SK-N-SH treated with all-trans-retinoic acid at 6 μM for 48 hours (cell line): ENCODE results near the gene ADIPOR2.

Experiments
- ATAC-seq: fragments of 200-7000 bp; cut with Tn5 transposase; 3 replicates; pipeline ENCODE4 v1.9.1; 2020; ENCODE audit warnings: mild to moderate bottlenecking, moderate library complexity
- ARNTL ChIP-seq: fragments of 450-650 bp; formaldehyde crosslinking; IDR thresholded peaks from 2 replicates; pipeline ENCODE4 v1.5.0; 2020; ENCODE audit warnings: low read depth, mild to moderate bottlenecking, moderate library complexity, borderline replicate concordance
- BACH2 ChIP-seq: fragments of 250-450 bp; sonication (Bioruptor Pico); IDR thresholded peaks from 2 replicates; pipeline ENCODE4 v1.9.0; 2021; ENCODE audit warnings: mild to moderate bottlenecking, borderline replicate concordance
- CSDC2 ChIP-seq: fragments of 250-450 bp; sonication (Bioruptor Pico); IDR thresholded peaks from 2 replicates; pipeline ENCODE4 v1.5.0; 2020; ENCODE audit warnings: mild to moderate bottlenecking, moderate library complexity
- GLIS3 ChIP-seq: fragments of 250-450 bp; sonication (Bioruptor Pico); IDR thresholded peaks from 2 replicates; pipeline ENCODE4 v1.5.0; 2020; ENCODE audit warnings: mild to moderate bottlenecking, moderate library complexity
- ISL1 ChIP-seq: fragments of 250-450 bp; sonication (Bioruptor Pico); IDR thresholded peaks from 2 replicates; pipeline ENCODE4 v2.1.2; 2022; ENCODE audit warnings: mild to moderate bottlenecking, moderate library complexity
- OSR1 ChIP-seq: fragments of 250-450 bp; sonication (Bioruptor Pico); IDR thresholded peaks from 2 replicates; pipeline ENCODE4 v1.8.0; 2022; ENCODE audit warnings: moderate library complexity, mild to moderate bottlenecking, inconsistent platforms
- PPARA ChIP-seq: fragments of 250-450 bp; sonication (Bioruptor Pico); IDR thresholded peaks from 2 replicates; pipeline ENCODE4 v1.5.0; 2020; ENCODE audit warnings: mild to moderate bottlenecking, borderline replicate concordance
- RARB ChIP-seq: fragments of 250-450 bp; sonication (Bioruptor Pico); IDR thresholded peaks from 2 replicates; pipeline ENCODE4 v1.8.0; 2021; ENCODE audit warnings: mild to moderate bottlenecking, moderate library complexity
- SNAI2 ChIP-seq: fragments of 250-450 bp; sonication (Bioruptor Pico); IDR thresholded peaks from 2 replicates; pipeline ENCODE4 v1.5.0; 2020; ENCODE audit warnings: mild to moderate bottlenecking, moderate library complexity
- TCF4 ChIP-seq: fragments of 250-450 bp; sonication (Bioruptor Pico); IDR thresholded peaks from 2 replicates; pipeline ENCODE4 v1.8.0; 2021; ENCODE audit warnings: mild to moderate bottlenecking, moderate library complexity, borderline replicate concordance
- TOX ChIP-seq: fragments of 250-450 bp; sonication (Bioruptor Pico); IDR thresholded peaks from 2 replicates; pipeline ENCODE4 v1.8.0; 2021; ENCODE audit warnings: mild to moderate bottlenecking, moderate library complexity, borderline replicate concordance
- TSHZ2 ChIP-seq: fragments of 250-450 bp; sonication (Bioruptor Pico); IDR thresholded peaks from 2 replicates; pipeline ENCODE4 v1.5.0; 2020; ENCODE audit warnings: mild to moderate bottlenecking, moderate library complexity
- ZFP3 ChIP-seq: fragments of 250-450 bp; sonication (Bioruptor Pico); IDR thresholded peaks from 2 replicates; pipeline ENCODE4 v1.5.0; 2020; ENCODE audit warnings: mild to moderate bottlenecking, moderate library complexity
- ZFP30 ChIP-seq: fragments of 450-650 bp; formaldehyde crosslinking; IDR thresholded peaks from 2 replicates; pipeline ENCODE4 v1.5.0; 2022; ENCODE audit warnings: mild to moderate bottlenecking, moderate library complexity
- ZNF565 ChIP-seq: fragments of 450-650 bp; formaldehyde crosslinking; conservative IDR thresholded peaks from 2 replicates; pipeline ENCODE4 v1.5.0; 2020; ENCODE audit warnings: low read depth, mild to moderate bottlenecking, moderate library complexity
- ZNF70 ChIP-seq: fragments of 450-650 bp; formaldehyde crosslinking; IDR thresholded peaks from 2 replicates; pipeline ENCODE4 v1.5.0; 2020; ENCODE audit warnings: mild to moderate bottlenecking, moderate library complexity
- ZNF8 ChIP-seq: fragments of 450-650 bp; formaldehyde crosslinking; IDR thresholded peaks from 2 replicates; pipeline ENCODE4 v1.5.0; 2020; ENCODE audit warnings: mild to moderate bottlenecking, moderate library complexity
- TF ChIP-seq, protein P1 (sequence below): fragments of 250-450 bp; sonication (Bioruptor Pico); IDR thresholded peaks from 2 replicates; pipeline ENCODE4 v1.5.1; 2020; ENCODE audit warnings: low read depth, mild to moderate bottlenecking, moderate library complexity
- TF ChIP-seq, protein P2 (sequence below): fragments of 250-450 bp; sonication (Bioruptor Pico); IDR thresholded peaks from 2 replicates; pipeline ENCODE4 v1.5.1; 2021; ENCODE audit warnings: mild to moderate bottlenecking, moderate library complexity
- TF ChIP-seq, protein P3 (sequence below): fragments of 250-450 bp; sonication (Bioruptor Pico); IDR thresholded peaks from 2 replicates; pipeline ENCODE4 v1.8.0; 2021; ENCODE audit warnings: low read depth, mild to moderate bottlenecking, moderate library complexity, borderline replicate concordance
- TF ChIP-seq, protein P4 (sequence below): fragments of 250-450 bp; sonication (Bioruptor Pico); IDR thresholded peaks from 2 replicates; pipeline ENCODE4 v1.8.0; 2020; ENCODE audit warnings: mild to moderate bottlenecking, moderate library complexity, borderline replicate concordance

The ADIPOR2 gene

GRCh38 chr12:1768615-1769014 is 77.7 kb downstream of the ADIPOR2 start (continued):
- TF ChIP-seq, protein P1, sequence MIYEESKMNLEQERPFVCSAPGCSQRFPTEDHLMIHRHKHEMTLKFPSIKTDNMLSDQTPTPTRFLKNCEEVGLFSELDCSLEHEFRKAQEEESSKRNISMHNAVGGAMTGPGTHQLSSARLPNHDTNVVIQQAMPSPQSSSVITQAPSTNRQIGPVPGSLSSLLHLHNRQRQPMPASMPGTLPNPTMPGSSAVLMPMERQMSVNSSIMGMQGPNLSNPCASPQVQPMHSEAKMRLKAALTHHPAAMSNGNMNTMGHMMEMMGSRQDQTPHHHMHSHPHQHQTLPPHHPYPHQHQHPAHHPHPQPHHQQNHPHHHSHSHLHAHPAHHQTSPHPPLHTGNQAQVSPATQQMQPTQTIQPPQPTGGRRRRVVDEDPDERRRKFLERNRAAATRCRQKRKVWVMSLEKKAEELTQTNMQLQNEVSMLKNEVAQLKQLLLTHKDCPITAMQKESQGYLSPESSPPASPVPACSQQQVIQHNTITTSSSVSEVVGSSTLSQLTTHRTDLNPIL: no peak
- no peak for TF ChIP-seq ISL1
- TF ChIP-seq TOX (CRISPR knock-in tag): no peak
- TF ChIP-seq ZNF70 (CRISPR knock-in tag): no peak
- TF ChIP-seq PPARA (CRISPR knock-in tag): no peak

- no peak for ATAC-seq
- TF ChIP-seq, protein P2, sequence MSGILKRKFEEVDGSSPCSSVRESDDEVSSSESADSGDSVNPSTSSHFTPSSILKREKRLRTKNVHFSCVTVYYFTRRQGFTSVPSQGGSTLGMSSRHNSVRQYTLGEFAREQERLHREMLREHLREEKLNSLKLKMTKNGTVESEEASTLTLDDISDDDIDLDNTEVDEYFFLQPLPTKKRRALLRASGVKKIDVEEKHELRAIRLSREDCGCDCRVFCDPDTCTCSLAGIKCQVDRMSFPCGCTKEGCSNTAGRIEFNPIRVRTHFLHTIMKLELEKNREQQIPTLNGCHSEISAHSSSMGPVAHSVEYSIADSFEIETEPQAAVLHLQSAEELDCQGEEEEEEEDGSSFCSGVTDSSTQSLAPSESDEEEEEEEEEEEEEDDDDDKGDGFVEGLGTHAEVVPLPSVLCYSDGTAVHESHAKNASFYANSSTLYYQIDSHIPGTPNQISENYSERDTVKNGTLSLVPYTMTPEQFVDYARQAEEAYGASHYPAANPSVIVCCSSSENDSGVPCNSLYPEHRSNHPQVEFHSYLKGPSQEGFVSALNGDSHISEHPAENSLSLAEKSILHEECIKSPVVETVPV (CRISPR knock-in tag): no peak
- TF ChIP-seq, protein P3, sequence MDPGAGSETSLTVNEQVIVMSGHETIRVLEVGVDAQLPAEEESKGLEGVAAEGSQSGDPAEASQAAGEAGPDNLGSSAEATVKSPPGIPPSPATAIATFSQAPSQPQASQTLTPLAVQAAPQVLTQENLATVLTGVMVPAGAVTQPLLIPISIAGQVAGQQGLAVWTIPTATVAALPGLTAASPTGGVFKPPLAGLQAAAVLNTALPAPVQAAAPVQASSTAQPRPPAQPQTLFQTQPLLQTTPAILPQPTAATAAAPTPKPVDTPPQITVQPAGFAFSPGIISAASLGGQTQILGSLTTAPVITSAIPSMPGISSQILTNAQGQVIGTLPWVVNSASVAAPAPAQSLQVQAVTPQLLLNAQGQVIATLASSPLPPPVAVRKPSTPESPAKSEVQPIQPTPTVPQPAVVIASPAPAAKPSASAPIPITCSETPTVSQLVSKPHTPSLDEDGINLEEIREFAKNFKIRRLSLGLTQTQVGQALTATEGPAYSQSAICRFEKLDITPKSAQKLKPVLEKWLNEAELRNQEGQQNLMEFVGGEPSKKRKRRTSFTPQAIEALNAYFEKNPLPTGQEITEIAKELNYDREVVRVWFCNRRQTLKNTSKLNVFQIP (CRISPR knock-in tag): no peak
- TF ChIP-seq TOX (CRISPR knock-in tag): no peak
- no peak for TF ChIP-seq GLIS3 (CRISPR knock-in tag)
- TF ChIP-seq TSHZ2 (CRISPR knock-in tag): no peak
- no peak for TF ChIP-seq ISL1
- no peak for TF ChIP-seq RARB
- no peak for TF ChIP-seq TCF4 (CRISPR knock-in tag)
- TF ChIP-seq ZNF70 (CRISPR knock-in tag): no peak
- TF ChIP-seq, protein P4, sequence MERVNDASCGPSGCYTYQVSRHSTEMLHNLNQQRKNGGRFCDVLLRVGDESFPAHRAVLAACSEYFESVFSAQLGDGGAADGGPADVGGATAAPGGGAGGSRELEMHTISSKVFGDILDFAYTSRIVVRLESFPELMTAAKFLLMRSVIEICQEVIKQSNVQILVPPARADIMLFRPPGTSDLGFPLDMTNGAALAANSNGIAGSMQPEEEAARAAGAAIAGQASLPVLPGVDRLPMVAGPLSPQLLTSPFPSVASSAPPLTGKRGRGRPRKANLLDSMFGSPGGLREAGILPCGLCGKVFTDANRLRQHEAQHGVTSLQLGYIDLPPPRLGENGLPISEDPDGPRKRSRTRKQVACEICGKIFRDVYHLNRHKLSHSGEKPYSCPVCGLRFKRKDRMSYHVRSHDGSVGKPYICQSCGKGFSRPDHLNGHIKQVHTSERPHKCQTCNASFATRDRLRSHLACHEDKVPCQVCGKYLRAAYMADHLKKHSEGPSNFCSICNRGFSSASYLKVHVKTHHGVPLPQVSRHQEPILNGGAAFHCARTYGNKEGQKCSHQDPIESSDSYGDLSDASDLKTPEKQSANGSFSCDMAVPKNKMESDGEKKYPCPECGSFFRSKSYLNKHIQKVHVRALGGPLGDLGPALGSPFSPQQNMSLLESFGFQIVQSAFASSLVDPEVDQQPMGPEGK (CRISPR knock-in tag): no peak
- no peak for TF ChIP-seq PPARA (CRISPR knock-in tag)
- no peak for TF ChIP-seq ZFP30 (CRISPR knock-in tag)
- no peak for TF ChIP-seq SNAI2
- no peak for TF ChIP-seq BACH2 (CRISPR knock-in tag)
- TF ChIP-seq ARNTL (CRISPR knock-in tag): no peak
- TF ChIP-seq ZFP3: no peak
- TF ChIP-seq CSDC2 (CRISPR knock-in tag): no peak
- no peak for TF ChIP-seq ZNF8 (CRISPR knock-in tag)
- no peak for TF ChIP-seq ZNF565 (CRISPR knock-in tag)
- no peak for TF ChIP-seq OSR1
Measured at GRCh38 chr12:1769809-1770494, 79.1 kb downstream of the ADIPOR2 start.
